ENCODE data around the gene NCF2. TPM values are rescaled to one million over a fixed set of nuclear protein-coding genes. Genes with fewer than 3 reads are reported as not detected.
A peak's percentile ranks its signal among the peaks of the same experiment; 100 is the strongest.

NCF2 gene
- total RNA-seq, 1 donor from 2014 or later, result 5.9 TPM

DNA sequence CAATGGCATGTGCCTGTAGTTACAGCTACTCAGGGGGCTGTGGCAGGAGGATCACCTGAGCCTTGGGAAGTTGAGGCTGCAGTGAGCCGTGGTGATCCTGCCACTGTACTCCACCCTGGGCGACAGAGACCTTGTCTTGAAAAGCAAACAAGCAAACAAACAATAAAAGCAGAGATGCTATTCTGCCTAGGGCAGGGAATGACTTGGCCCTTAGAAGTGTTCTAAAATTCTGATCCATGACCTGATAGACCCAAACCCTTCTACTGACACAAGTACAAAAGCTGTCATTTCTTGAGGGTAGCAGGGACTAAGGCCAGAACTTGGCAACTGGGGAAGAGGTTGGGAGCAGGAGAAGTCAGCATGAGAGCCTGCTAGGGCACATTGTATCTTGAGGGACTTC, 15.6 kb upstream of the NCF2 start:
- peaks cover 10% of the 10 kb centered on the region for H3K27me3 Mint-ChIP-seq (ENCODE audit: insufficient read depth)
- no peaks in the 10 kb centered on the region for H3K36me3 Mint-ChIP-seq (ENCODE audit: low read depth)
- no peak overlapping the region for H3K4me3 Mint-ChIP-seq
- intact Hi-C loops (cut with micrococcal nuclease), result no loop called here
- H3K27ac Mint-ChIP-seq, result no peak overlapping the region
- H3K9me3 Mint-ChIP-seq, result no peaks in the 10 kb centered on the region
- peaks cover 7% of the 10 kb centered on the region for H3K4me1 Mint-ChIP-seq (ENCODE audit: low read depth)
- no peak for DNase-seq (ENCODE audit: low spot score)

DNA sequence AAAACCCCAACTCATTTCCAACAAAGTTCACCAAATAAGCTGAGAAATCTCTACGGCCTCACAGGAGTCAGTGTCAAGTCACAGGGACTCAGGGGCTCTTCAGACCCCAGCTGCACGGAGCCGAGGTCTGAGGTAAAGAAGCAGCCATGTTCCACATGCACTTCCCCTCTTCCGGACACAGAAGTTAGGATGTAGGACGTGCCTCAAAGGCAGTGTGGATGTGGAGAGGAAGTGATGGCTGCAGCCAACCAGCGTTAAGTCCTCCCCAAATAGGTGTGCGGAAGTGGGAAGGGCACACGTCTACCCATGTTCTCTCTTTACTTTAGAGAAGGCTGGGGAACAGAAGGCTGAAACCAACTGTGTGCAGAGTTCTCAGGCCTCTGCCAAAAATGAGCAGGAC, 14.6 kb upstream of the NCF2 start:
- Mint-ChIP-seq H3K36me3 (ENCODE audit: low read depth) (peaks cover 1% of the 10 kb centered on the region), H3K4me1 (ENCODE audit: low read depth) (peaks cover 7% of the 10 kb centered on the region), H3K9me3 (no peaks in the 10 kb centered on the region), H3K4me3 (no peak overlapping the region), H3K27ac (no peak overlapping the region), H3K27me3 (ENCODE audit: insufficient read depth) (peaks cover 7% of the 10 kb centered on the region)
- DNase-seq (ENCODE audit: low spot score), result no peak
- intact Hi-C loops (cut with micrococcal nuclease), result no loop called here

DNA sequence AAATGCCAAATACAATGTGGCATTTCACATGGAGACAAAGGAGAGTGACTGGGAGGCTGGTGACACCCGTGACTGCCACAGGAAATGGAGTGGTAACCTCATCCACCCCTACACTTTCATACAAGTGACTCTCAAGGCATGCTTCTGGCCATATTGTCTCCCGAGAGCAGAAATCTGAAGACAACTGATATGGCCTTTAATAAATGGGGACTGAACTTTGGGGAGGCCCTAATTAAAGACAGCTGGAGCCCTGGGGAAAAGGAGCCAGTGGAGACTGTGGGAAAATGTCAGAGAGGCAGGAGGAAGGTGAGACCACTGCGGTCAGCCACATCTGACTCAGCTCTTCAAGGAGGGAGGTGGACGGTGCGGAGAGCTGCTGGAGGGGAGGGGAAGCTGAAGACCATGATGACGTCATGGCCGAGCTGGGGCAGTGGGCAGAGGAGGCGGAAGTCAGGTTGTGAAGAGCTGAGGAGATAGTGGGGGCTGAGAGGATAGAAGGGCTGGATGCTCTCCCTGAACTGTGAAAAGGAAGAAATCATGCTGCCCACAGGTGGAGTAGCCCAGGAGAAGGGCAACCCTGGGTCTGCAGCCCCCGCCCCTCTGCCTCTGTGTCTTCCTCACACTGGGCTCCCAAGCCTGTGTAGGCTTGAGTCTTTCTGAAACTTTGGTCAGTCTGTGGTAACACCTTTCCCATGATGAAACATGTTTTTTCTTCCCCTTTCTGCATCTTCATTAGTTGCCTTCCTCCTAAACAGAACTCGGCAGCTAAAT, 14.0 kb upstream of the NCF2 start:
- peaks cover 7% of the 10 kb centered on the region for H3K27me3 Mint-ChIP-seq (ENCODE audit: insufficient read depth)

DNA sequence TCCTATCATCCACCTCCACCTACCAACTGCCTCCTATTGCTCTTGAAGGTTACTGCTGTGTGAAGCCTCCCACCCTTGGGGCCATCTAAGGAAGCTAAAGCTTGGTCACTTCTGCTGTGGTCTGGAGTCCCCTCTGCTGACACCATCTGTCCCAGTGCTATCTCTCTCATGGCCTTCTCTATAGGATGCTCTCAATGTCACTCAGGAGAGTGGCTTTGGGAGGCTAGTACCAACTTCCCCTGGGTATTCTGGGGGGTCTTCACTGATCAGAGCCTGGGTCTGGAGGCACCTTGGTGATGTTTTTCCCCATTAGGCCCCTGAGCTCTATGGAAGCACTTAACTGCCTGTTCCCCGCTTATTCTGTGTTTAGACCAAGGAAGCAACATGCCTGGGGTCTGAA, 12.3 kb upstream of the NCF2 start:
- no peaks in the 10 kb centered on the region for H3K9me3 Mint-ChIP-seq
- no peak overlapping the region for H3K4me3 Mint-ChIP-seq
- intact Hi-C loops (cut with micrococcal nuclease), result no loop called here
- peaks cover 17% of the 10 kb centered on the region for H3K4me1 Mint-ChIP-seq (ENCODE audit: low read depth)
- H3K36me3 Mint-ChIP-seq (ENCODE audit: low read depth), result peaks cover 1% of the 10 kb centered on the region
- peaks cover 7% of the 10 kb centered on the region for H3K27me3 Mint-ChIP-seq (ENCODE audit: insufficient read depth)
- no peak overlapping the region for H3K27ac Mint-ChIP-seq
- DNase-seq (ENCODE audit: low spot score), result no peak

More for the DNA sequence above, 14.0 kb upstream of the NCF2 start:
- intact Hi-C loops (cut with micrococcal nuclease), result no loop called here
- Mint-ChIP-seq H3K4me1 (ENCODE audit: low read depth) (peaks cover 7% of the 10 kb centered on the region), H3K36me3 (ENCODE audit: low read depth) (peaks cover 1% of the 10 kb centered on the region), H3K4me3 (no peak overlapping the region), H3K27ac (peak overlapping the region; percentile 19), H3K9me3 (no peaks in the 10 kb centered on the region)
- no peak for DNase-seq (ENCODE audit: low spot score)

DNA sequence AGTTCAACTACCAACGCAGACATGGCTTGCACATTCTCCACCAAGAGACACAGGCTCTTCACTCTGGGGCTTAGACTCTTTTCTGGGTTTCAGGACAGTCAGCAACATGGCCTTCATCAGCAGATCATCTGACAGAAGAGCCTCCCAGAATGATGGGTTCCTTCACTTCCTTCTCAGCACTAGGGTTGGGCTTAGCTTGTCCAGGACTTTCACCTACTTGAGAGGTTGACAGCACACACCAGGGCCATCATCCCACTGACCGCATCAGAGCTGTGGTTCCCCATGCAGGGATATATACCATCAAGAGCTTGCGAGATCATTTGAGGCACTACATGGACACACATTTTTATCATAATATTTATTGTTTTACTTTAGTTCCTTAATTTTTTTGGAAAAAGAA, 10.4 kb upstream of the NCF2 start:
- Mint-ChIP-seq H3K36me3 (ENCODE audit: low read depth) (peaks cover 1% of the 10 kb centered on the region), H3K4me3 (no peak overlapping the region), H3K9me3 (no peaks in the 10 kb centered on the region), H3K27ac (no peak overlapping the region), H3K27me3 (ENCODE audit: insufficient read depth) (peaks cover 7% of the 10 kb centered on the region), H3K4me1 (ENCODE audit: low read depth) (peaks cover 17% of the 10 kb centered on the region)
- no peak for DNase-seq (ENCODE audit: low spot score)
- intact Hi-C loops (cut with micrococcal nuclease), result no loop called here

DNA sequence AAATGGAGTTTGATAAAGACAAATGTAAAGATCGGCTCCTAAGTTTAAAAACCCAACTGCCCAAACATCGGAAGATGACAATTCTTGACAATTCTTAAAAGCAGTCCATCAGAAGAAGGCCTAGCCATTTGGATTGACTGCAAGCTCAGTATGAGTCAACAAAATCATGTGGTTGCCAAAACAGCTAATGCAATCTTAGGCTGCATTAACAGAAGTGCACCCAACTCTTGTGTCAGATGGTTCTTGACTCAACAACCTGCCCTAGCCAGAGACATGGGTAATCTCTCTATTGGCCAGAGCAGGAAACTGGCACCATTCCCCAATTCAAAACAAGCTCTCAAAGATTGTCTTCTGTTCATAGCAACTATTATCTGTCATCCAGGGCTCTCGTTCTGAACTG, 9.9 kb upstream of the NCF2 start:
- Mint-ChIP-seq H3K27me3 (ENCODE audit: insufficient read depth) (peaks cover 10% of the 10 kb centered on the region), H3K27ac (no peak overlapping the region), H3K4me3 (no peak overlapping the region), H3K36me3 (ENCODE audit: low read depth) (peaks cover 1% of the 10 kb centered on the region), H3K4me1 (ENCODE audit: low read depth) (peaks cover 17% of the 10 kb centered on the region), H3K9me3 (no peaks in the 10 kb centered on the region)
- DNase-seq (ENCODE audit: low spot score), result no peak
- intact Hi-C loops (cut with micrococcal nuclease), result no loop called here

DNA sequence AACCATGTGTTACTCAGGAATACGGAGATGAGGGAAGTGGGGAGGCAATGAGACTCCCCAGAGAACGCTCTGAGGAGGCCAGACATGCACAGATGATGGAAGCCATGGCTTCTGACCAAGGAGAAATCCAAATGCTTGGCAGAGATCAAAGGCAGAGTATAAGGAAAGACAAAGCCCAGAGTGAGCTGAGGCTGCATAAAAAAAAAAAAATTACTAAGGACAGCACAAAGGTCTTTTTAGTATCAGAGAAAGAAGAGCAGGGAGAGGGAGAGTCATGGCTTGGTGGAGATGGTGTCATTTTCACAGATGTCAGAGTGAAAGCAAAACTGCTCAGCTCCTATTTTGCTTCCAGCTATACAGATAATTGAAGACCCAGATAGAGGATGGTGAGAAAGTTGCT, 8.1 kb upstream of the NCF2 start:
- H3K36me3 Mint-ChIP-seq (ENCODE audit: low read depth), result peaks cover 1% of the 10 kb centered on the region
- H3K27me3 Mint-ChIP-seq (ENCODE audit: insufficient read depth), result peaks cover 2% of the 10 kb centered on the region
- intact Hi-C loops (cut with micrococcal nuclease), result loop anchor here (1.0 kb wide), 1 partner anchor 8 kb away; the partner anchor contains the start of gene NCF2
- no peak for DNase-seq (ENCODE audit: low spot score)
- peak overlapping the region; percentile 18 for H3K27ac Mint-ChIP-seq
- no peaks in the 10 kb centered on the region for H3K9me3 Mint-ChIP-seq
- H3K4me1 Mint-ChIP-seq (ENCODE audit: low read depth), result peaks cover 16% of the 10 kb centered on the region
- H3K4me3 Mint-ChIP-seq, result no peak overlapping the region

DNA sequence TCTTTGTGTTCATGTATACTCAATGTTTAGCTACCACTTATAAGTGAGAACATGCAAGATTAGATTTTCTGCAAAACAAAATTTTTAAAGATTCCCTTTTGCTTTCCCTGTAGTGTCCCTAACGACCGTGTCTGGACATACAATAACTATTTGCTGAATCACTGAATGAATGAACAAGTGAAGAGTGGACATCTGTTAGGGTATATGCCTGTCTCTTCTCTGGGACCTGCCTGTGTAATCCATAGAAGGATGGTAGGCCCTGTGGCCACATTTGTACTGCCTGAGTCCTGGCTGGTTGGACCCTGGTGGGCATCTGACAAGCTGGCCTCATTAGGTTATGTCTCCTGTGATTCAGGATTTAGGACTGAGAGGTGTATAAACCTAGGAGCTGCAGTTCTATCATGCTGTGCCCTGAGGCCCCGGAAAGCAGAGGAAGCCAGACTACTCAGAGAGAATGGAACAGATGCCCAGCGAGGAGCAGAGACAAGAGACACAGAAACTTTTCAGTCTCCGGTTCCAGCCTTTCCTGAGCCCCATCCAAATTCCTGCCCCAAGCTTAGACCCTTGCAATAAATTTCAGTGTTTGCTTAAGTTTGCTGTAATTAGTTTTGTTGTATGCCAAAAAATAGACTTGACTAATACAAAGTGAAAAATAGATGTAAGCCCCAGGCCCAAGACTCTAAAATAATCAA, 7.5 kb upstream of the NCF2 start:
- Mint-ChIP-seq H3K27me3 (ENCODE audit: insufficient read depth) (peaks cover 2% of the 10 kb centered on the region), H3K36me3 (ENCODE audit: low read depth) (peaks cover 1% of the 10 kb centered on the region), H3K9me3 (no peaks in the 10 kb centered on the region), H3K4me3 (no peak overlapping the region), H3K4me1 (ENCODE audit: low read depth) (peaks cover 22% of the 10 kb centered on the region), H3K27ac (no peak overlapping the region)
- intact Hi-C loops (cut with micrococcal nuclease), result loop anchor here (1.0 kb wide), 1 partner anchor 8 kb away; the partner anchor contains the start of gene NCF2
- no peak for DNase-seq (ENCODE audit: low spot score)

DNA sequence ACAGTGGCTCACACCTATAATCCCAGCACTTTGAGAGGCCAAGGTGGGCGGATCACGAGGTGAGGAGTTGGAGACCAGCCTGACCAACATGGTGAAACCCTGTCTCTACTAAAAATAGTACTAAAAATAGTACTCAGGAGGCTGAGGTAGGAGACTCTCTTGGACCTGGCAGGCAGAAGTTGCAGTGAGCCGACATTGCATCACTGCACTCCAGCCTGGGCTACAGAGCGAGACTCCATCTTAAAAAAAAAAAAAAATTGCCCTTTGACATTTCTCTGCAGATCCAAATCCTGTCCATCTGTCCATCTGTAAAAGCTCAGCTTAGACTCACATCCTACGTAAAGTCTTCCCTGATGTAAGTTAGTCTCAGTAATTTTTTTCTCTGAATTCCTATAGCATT, 6.2 kb upstream of the NCF2 start:
- DNase-seq (ENCODE audit: low spot score), result no peak
- Mint-ChIP-seq H3K36me3 (ENCODE audit: low read depth) (peaks cover 1% of the 10 kb centered on the region), H3K4me3 (no peak overlapping the region), H3K9me3 (no peaks in the 10 kb centered on the region), H3K27me3 (ENCODE audit: insufficient read depth) (peaks cover 2% of the 10 kb centered on the region), H3K27ac (no peak overlapping the region), H3K4me1 (ENCODE audit: low read depth) (peaks cover 30% of the 10 kb centered on the region)
- intact Hi-C loops (cut with micrococcal nuclease), result no loop called here

DNA sequence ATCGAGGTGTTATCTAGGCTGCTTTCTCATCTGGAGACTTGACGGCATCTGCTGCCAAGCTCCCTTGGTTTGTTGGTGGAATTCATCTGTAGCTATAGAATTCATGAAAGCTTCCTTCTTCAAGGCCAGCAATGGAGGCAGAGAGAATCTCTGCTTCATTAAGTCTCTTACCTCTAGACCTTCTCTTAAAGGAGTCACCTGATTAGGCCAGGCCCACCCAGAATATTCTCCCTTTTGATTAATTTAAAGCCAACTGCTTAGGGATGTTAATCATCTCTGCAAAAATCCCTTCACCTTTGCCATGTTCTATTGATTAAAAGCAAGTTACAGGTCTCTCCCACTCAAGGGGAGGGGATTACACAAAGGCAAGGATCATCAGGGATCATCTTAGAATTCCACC, 5.3 kb upstream of the NCF2 start:
- DNase-seq (ENCODE audit: low spot score), result no peak
- Mint-ChIP-seq H3K27ac (no peak overlapping the region), H3K27me3 (ENCODE audit: insufficient read depth) (peaks cover 2% of the 10 kb centered on the region), H3K4me1 (ENCODE audit: low read depth) (peaks cover 36% of the 10 kb centered on the region), H3K4me3 (no peak overlapping the region), H3K9me3 (no peaks in the 10 kb centered on the region), H3K36me3 (ENCODE audit: low read depth) (no peaks in the 10 kb centered on the region)
- intact Hi-C loops (cut with micrococcal nuclease), result no loop called here

DNA sequence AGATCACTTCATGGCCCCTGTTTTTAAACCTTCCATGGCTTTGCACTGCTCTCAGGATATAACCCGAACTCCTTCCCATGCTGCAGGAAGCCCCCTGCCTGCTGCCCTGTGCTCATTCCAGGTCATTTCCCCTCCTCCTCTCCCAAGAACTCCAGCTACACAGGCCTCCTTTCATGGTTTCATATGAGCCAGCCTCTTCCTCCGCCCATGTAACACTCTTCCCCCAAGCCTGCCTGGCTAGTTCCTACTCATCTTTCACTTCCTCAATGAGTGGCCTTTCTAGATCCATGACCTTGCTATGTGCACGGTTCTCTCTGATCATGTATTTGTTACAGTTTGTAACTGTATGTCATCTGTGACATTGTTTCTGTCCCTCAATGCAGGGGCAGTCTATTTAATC, 3.1 kb upstream of the NCF2 start:
- intact Hi-C loops (cut with micrococcal nuclease), result no loop called here
- Mint-ChIP-seq H3K27ac (no peak overlapping the region), H3K27me3 (ENCODE audit: insufficient read depth) (peaks cover 2% of the 10 kb centered on the region), H3K4me1 (ENCODE audit: low read depth) (peaks cover 51% of the 10 kb centered on the region), H3K9me3 (no peaks in the 10 kb centered on the region), H3K36me3 (ENCODE audit: low read depth) (no peaks in the 10 kb centered on the region), H3K4me3 (no peak overlapping the region)
- DNase-seq (ENCODE audit: low spot score), result no peak

DNA sequence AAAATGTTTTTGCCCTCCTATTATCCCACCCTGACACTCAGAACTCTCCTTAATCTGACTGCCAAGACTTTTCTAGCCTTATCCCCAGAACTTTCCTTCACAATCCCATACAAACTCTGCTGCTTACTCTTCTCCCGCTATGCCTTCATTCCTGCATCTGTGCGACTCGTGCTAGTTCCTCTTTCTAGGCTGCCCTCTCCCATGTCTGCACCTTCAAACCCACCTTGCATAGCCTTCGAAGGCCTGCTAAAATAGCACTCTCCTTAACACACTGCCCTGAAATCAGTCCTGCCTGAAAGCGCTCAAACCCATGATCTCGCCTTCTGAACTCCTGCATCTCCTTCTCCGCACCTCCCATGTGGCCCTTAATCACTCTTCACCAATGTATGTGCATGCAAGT, 2.5 kb upstream of the NCF2 start:
- no peak overlapping the region for H3K4me3 Mint-ChIP-seq
- H3K4me1 Mint-ChIP-seq (ENCODE audit: low read depth), result peaks cover 50% of the 10 kb centered on the region
- peaks cover 2% of the 10 kb centered on the region for H3K27me3 Mint-ChIP-seq (ENCODE audit: insufficient read depth)
- intact Hi-C loops (cut with micrococcal nuclease), result no loop called here
- no peaks in the 10 kb centered on the region for H3K36me3 Mint-ChIP-seq (ENCODE audit: low read depth)
- no peak for DNase-seq (ENCODE audit: low spot score)
- no peaks in the 10 kb centered on the region for H3K9me3 Mint-ChIP-seq
- H3K27ac Mint-ChIP-seq, result no peak overlapping the region

DNA sequence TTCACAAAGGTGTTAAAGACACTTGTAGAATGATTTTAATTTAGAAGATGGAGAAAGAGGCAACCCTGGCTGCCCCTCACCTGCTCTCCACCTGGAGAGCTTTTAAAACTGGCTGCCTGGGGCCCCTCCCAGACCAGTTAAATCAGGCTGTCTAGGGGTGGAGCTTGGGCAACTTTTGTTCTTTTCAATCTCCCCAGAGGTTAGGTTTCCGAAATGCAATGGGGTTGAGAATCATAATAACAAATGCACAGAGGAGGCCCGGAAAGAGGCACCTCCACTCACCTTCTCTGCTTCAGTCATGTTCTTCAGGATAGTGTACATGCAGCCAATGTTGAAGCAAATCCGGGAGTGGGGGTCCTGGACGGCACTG, 400 bp downstream of the NCF2 start:
- H3K27ac Mint-ChIP-seq, result peak overlapping the region; percentile 84
- no peak for DNase-seq (ENCODE audit: low spot score)
- no peaks in the 10 kb centered on the region for H3K9me3 Mint-ChIP-seq
- peaks cover 4% of the 10 kb centered on the region for H3K36me3 Mint-ChIP-seq (ENCODE audit: low read depth)
- peaks cover 54% of the 10 kb centered on the region for H3K4me1 Mint-ChIP-seq (ENCODE audit: low read depth)
- intact Hi-C loops (cut with micrococcal nuclease), result loop anchor here (1.0 kb wide), 5 partner anchors 8 to 120 kb away; no protein-coding TSS in a partner anchor
- H3K4me3 Mint-ChIP-seq, result peak overlapping the region; percentile 69
- no peaks in the 10 kb centered on the region for H3K27me3 Mint-ChIP-seq (ENCODE audit: insufficient read depth)
